ENCODE results near the gene XRCC2. TPM values are rescaled to one million over a fixed set of nuclear protein-coding genes. Genes with fewer than 3 reads are reported as not detected.

Gene XRCC2
- total RNA-seq, 2 experiments from 2014 or later = 40.0 to 40.1 TPM

- Histone ChIP-seq H3K36me3 (ENCODE audit: insufficient read depth, low read length) (no peaks in the 10 kb centered on the region), H3K4me3 (ENCODE audit: low read depth, low read length, poor library complexity, severe bottlenecking) (no peak overlapping the region), H3K27ac (ENCODE audit: low read depth, low read length, poor library complexity, severe bottlenecking) (no peak overlapping the region), H3K4me1 (ENCODE audit: insufficient read depth, low read length, poor library complexity, severe bottlenecking) (peaks cover 12% of the 10 kb centered on the region), H3K9me3 (ENCODE audit: low read length) (0 out of 2 replicates have a peak, but pooled peaks cover 4% of the 10 kb centered on the region), H2AFZ (ENCODE audit: low read length) (no peak overlapping the region), H3K79me2 (ENCODE audit: insufficient read depth, low read depth, low read length) (no peaks in the 10 kb centered on the region), H3K4me2 (ENCODE audit: low read length) (no peak overlapping the region), H4K20me1 (ENCODE audit: insufficient read depth, low read length) (no peaks in the 10 kb centered on the region), H3K9me2 (ENCODE audit: insufficient read depth, low read length) (no peaks in the 10 kb centered on the region)
- DNase-seq (ENCODE audit: low spot score) = no peak
- intact Hi-C loops (cut with micrococcal nuclease; ENCODE audit: unreplicated experiment) = no loop called here
- TF ChIP-seq, protein P1, sequence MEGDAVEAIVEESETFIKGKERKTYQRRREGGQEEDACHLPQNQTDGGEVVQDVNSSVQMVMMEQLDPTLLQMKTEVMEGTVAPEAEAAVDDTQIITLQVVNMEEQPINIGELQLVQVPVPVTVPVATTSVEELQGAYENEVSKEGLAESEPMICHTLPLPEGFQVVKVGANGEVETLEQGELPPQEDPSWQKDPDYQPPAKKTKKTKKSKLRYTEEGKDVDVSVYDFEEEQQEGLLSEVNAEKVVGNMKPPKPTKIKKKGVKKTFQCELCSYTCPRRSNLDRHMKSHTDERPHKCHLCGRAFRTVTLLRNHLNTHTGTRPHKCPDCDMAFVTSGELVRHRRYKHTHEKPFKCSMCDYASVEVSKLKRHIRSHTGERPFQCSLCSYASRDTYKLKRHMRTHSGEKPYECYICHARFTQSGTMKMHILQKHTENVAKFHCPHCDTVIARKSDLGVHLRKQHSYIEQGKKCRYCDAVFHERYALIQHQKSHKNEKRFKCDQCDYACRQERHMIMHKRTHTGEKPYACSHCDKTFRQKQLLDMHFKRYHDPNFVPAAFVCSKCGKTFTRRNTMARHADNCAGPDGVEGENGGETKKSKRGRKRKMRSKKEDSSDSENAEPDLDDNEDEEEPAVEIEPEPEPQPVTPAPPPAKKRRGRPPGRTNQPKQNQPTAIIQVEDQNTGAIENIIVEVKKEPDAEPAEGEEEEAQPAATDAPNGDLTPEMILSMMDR (conservative IDR thresholded peaks at IDR 0.05; ENCODE audit: low read length) = no peak
- no peak for TF ChIP-seq EZH2phosphoT487 (IDR thresholded peaks at IDR 0.05; ENCODE audit: borderline replicate concordance, low read depth, low read length)
- ChIA-PET CTCF (ENCODE audit: unreplicated experiment) (no interaction called here), POLR2A (no interaction called here)
- BruUV-seq (replicated peaks) = no TSS peak
Measured at GRCh38 chr7:152683297-152683696, 7.4 kb upstream of the XRCC2 start.

- H3K79me2 ChIP-seq (ENCODE audit: insufficient read depth, low read depth, low read length) = peaks cover 28% of the 10 kb centered on the region
- H3K4me2 ChIP-seq (ENCODE audit: low read length) = no peak overlapping the region
- ChIA-PET POLR2A (interaction anchor here (0.6 to 0.7 kb wide), 2 partner anchors 26 to 530 kb away, joined by 3 read pairs; no protein-coding TSS in a partner anchor), CTCF (ENCODE audit: unreplicated experiment) (no interaction called here)
- no TSS peak for BruUV-seq (replicated peaks)
- H3K4me3 ChIP-seq (ENCODE audit: low read depth, low read length, poor library complexity, severe bottlenecking) = no peak overlapping the region
- DNase-seq (ENCODE audit: low spot score) = no peak
- intact Hi-C loops (cut with micrococcal nuclease; ENCODE audit: unreplicated experiment) = loop anchor here (5.0 to 10.0 kb wide), 3 partner anchors 84 to 343 kb away; partner anchors contain the start of gene KMT2C
- no peak overlapping the region for H2AFZ ChIP-seq (ENCODE audit: low read length)
- H3K9me3 ChIP-seq (ENCODE audit: low read length) = 0 out of 2 replicates have a peak, but pooled peaks cover 5% of the 10 kb centered on the region
- peaks cover 13% of the 10 kb centered on the region for H3K36me3 ChIP-seq (ENCODE audit: insufficient read depth, low read length)
- no peaks in the 10 kb centered on the region for H3K9me2 ChIP-seq (ENCODE audit: insufficient read depth, low read length)
- peaks cover 12% of the 10 kb centered on the region for H3K4me1 ChIP-seq (ENCODE audit: insufficient read depth, low read length, poor library complexity, severe bottlenecking)
- TF ChIP-seq, protein P1 (conservative IDR thresholded peaks at IDR 0.05; ENCODE audit: low read length) = no peak
- no peak for TF ChIP-seq EZH2phosphoT487 (IDR thresholded peaks at IDR 0.05; ENCODE audit: borderline replicate concordance, low read depth, low read length)
- H3K27ac ChIP-seq (ENCODE audit: low read depth, low read length, poor library complexity, severe bottlenecking) = no peak overlapping the region
- H4K20me1 ChIP-seq (ENCODE audit: insufficient read depth, low read length) = no peaks in the 10 kb centered on the region
Measured at GRCh38 chr7:152677808-152678670, 2.1 kb upstream of the XRCC2 start.

All from OCI-LY7 (cell line).